MM.1S (cell line): ENCODE results near the gene CDKL5.

Experiments used
- DNase-seq: peaks from one replicate; pipeline ENCODE4 v3.0.0-alpha.2; 2015
- H2AFZ ChIP-seq: fragments of 300-600 bp; sonication (generic); 2 replicates; pipeline ENCODE4 v1.6.0; 2016; ENCODE audit warnings: antibody characterized with exemption, low read length
- H3F3A ChIP-seq: fragments of 300-600 bp; sonication (generic); 2 replicates; pipeline ENCODE4 v1.6.1; 2016; ENCODE audit warnings: mild to moderate bottlenecking, antibody characterized with exemption, low read length, moderate library complexity, mixed read lengths; ENCODE audit not compliant: insufficient read depth
- H3K27ac ChIP-seq: fragments of 300-600 bp; sonication (generic); 2 replicates; pipeline ENCODE4 v1.5.1; 2016; ENCODE audit warnings: mild to moderate bottlenecking, low read length
- H3K27me3 ChIP-seq: fragments of 300-600 bp; sonication (generic); replicated peaks from 2 replicates; pipeline ENCODE4 v1.6.0; 2016; ENCODE audit warnings: low read length; ENCODE audit not compliant: insufficient read depth
- H3K36me3 ChIP-seq: fragments of 300-600 bp; sonication (generic); replicated peaks from 2 replicates; pipeline ENCODE4 v1.6.1; 2016; ENCODE audit warnings: mild to moderate bottlenecking, low read length, mixed read lengths; ENCODE audit not compliant: insufficient read depth
- H3K4me1 ChIP-seq: fragments of 300-600 bp; sonication (generic); 2 replicates; pipeline ENCODE4 v1.6.1; 2016; ENCODE audit warnings: low read length, mixed read lengths
- H3K4me2 ChIP-seq: fragments of 300-600 bp; sonication (generic); 2 replicates; pipeline ENCODE4 v1.6.0; 2016; ENCODE audit warnings: low read depth, low read length
- H3K4me3 ChIP-seq: fragments of 300-600 bp; sonication (generic); 2 replicates; pipeline ENCODE4 v1.5.1; 2016; ENCODE audit warnings: low read length, mixed read lengths
- H3K79me2 ChIP-seq: fragments of 300-600 bp; sonication (generic); 2 replicates; pipeline ENCODE4 v1.6.1; 2016; ENCODE audit warnings: mixed run types, low read length, mixed read lengths
- H3K9ac ChIP-seq: fragments of 300-600 bp; sonication (generic); 2 replicates; pipeline ENCODE4 v1.6.1; 2016; ENCODE audit warnings: low read length, mixed read lengths
- H3K9me2 ChIP-seq: fragments of 300-600 bp; sonication (generic); replicated peaks from 2 replicates; pipeline ENCODE4 v1.6.1; 2016; ENCODE audit warnings: mild to moderate bottlenecking, low read length, mixed read lengths; ENCODE audit not compliant: insufficient read depth
- H3K9me3 ChIP-seq: fragments of 300-600 bp; sonication (generic); replicated peaks from 2 replicates; pipeline ENCODE4 v1.6.1; 2016; ENCODE audit warnings: mild to moderate bottlenecking, low read length, mixed read lengths; ENCODE audit not compliant: insufficient read depth
- H4K20me1 ChIP-seq: fragments of 300-600 bp; sonication (generic); 2 replicates; pipeline ENCODE4 v1.6.1; 2016; ENCODE audit warnings: mild to moderate bottlenecking, low read length, moderate library complexity, mixed read lengths; ENCODE audit not compliant: insufficient read depth
- CTCF ChIP-seq: fragments of 300-600 bp; sonication (generic); IDR thresholded peaks from 2 replicates; pipeline ENCODE4 v1.5.1; 2016; ENCODE audit warnings: antibody characterized with exemption, low read length, mixed read lengths
- EZH2 ChIP-seq: fragments of 300-600 bp; sonication (generic); optimal IDR thresholded peaks from 2 replicates; pipeline ENCODE3; 2017; ENCODE audit warnings: low read depth, mild to moderate bottlenecking, antibody characterized with exemption, low read length, mixed read lengths
- EZH2phosphoT487 ChIP-seq: fragments of 300-600 bp; sonication (generic); IDR thresholded peaks from 2 replicates; pipeline ENCODE4 v1.6.1; 2018; ENCODE audit warnings: antibody characterized with exemption, low read length

Gene CDKL5

DNA sequence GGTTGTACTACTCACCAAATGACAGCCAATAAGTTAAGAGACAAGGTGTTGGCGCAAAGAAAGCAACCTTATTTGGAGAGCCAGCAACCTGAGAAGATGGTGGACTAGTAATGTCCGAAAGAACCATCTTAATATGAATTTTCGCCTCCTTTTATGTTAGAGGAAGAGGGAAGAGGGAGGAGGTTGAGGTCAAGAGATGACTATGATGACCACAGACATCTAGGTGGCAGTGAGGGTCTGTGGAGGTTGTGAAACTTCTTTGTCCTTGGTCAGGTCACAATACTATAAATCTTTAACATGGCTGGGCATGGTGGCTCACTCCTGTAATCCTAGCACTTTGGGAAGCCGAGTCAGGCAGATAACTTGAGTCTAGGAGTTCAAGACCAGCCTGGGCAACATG lies 15.4 kb downstream of the CDKL5 start:
- Histone ChIP-seq H3K27me3 (no peaks in the 10 kb centered on the region), H3K27ac (no peak overlapping the region), H4K20me1 (no peaks in the 10 kb centered on the region), H3K79me2 (no peaks in the 10 kb centered on the region), H3K36me3 (no peaks in the 10 kb centered on the region), H2AFZ (no peak overlapping the region), H3F3A (no peaks in the 10 kb centered on the region), H3K9ac (no peak overlapping the region), H3K9me2 (no peaks in the 10 kb centered on the region), H3K4me1 (no peaks in the 10 kb centered on the region), H3K4me2 (no peak overlapping the region), H3K4me3 (no peak overlapping the region), H3K9me3 (no peaks in the 10 kb centered on the region)
- TF ChIP-seq EZH2 (no peak), EZH2phosphoT487 (no peak), CTCF (no peak)
- no peak for DNase-seq

GRCh38 chrX:18441780-18442367 lies 16.5 kb downstream of the CDKL5 start:
- no peak for DNase-seq
- Histone ChIP-seq H2AFZ (no peak overlapping the region), H3K9me2 (no peaks in the 10 kb centered on the region), H3K4me1 (no peaks in the 10 kb centered on the region), H4K20me1 (no peaks in the 10 kb centered on the region), H3K27me3 (no peaks in the 10 kb centered on the region), H3K4me2 (no peak overlapping the region), H3K27ac (no peak overlapping the region), H3K4me3 (no peak overlapping the region), H3K9ac (no peak overlapping the region), H3F3A (no peaks in the 10 kb centered on the region), H3K9me3 (no peaks in the 10 kb centered on the region), H3K36me3 (no peaks in the 10 kb centered on the region), H3K79me2 (no peaks in the 10 kb centered on the region)
- TF ChIP-seq EZH2 (no peak), CTCF (no peak), EZH2phosphoT487 (no peak)

DNA sequence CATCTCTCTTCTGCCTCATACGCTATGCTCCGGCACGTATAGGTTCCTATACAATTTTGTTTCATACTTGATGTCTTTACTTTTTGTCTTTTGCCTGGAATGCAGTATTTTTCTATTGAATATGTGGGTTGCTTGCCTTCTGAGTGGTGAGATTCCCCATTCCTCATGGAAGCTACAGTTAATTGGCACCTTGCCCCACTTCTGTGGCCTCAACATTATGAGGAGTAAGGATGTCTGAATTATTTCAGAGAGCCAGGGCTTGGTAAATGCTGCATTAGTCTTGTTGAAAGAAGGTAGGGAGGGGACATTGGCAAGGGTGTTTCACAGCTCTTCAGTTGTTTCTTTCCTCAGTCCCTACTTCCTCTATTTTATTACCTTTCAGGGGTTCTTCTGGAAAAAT lies 23.0 kb downstream of the CDKL5 start:
- Histone ChIP-seq H3K36me3 (no peaks in the 10 kb centered on the region), H3K27me3 (no peaks in the 10 kb centered on the region), H3F3A (no peaks in the 10 kb centered on the region), H3K9me3 (no peaks in the 10 kb centered on the region), H3K4me3 (no peak overlapping the region), H3K9me2 (no peaks in the 10 kb centered on the region), H3K4me2 (no peak overlapping the region), H3K27ac (no peak overlapping the region), H4K20me1 (no peaks in the 10 kb centered on the region), H3K79me2 (no peaks in the 10 kb centered on the region), H2AFZ (no peak overlapping the region), H3K4me1 (no peaks in the 10 kb centered on the region), H3K9ac (no peak overlapping the region)
- TF ChIP-seq EZH2 (no peak), EZH2phosphoT487 (no peak)
- no peak for DNase-seq

DNA sequence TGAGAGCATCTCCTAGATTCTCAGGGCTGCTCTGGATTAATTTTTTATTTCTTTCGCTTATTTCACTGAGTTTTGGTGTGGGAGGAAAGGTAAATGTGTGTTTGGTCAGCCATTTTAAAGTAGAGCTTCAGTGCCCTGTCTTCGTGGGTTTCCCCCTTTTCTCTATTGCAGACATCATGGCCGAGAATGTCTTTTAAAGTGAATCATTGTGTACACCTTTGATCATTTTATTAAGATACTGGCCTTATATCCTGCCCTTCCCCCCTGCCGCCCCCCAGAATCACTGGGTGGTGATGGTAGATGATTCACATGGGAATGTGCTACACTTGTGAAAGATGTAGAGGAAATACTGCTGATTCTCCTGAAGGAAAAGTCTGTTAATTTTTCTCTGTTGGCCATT lies 23.8 kb downstream of the CDKL5 start:
- Histone ChIP-seq H3K79me2 (no peaks in the 10 kb centered on the region), H3K27me3 (no peaks in the 10 kb centered on the region), H3K9me2 (no peaks in the 10 kb centered on the region), H3K36me3 (no peaks in the 10 kb centered on the region), H3K9me3 (no peaks in the 10 kb centered on the region), H2AFZ (no peak overlapping the region), H4K20me1 (no peaks in the 10 kb centered on the region), H3K4me2 (no peak overlapping the region), H3K4me3 (no peak overlapping the region), H3F3A (no peaks in the 10 kb centered on the region), H3K9ac (no peak overlapping the region), H3K4me1 (no peaks in the 10 kb centered on the region), H3K27ac (no peak overlapping the region)
- DNase-seq, result no peak
- no peak for TF ChIP-seq EZH2phosphoT487
- no peak for TF ChIP-seq CTCF
- no peak for TF ChIP-seq EZH2
